CD1c-positive myeloid dendritic cell (primary cell): Measurements from ENCODE around the gene ONECUT2.
"Not testable (repeated sequence)": the region's sequence is repeated elsewhere in the genome, so short reads cannot be mapped to it uniquely, and the experiment has no call there.

Experiments
- DNase-seq: peaks from one replicate; pipeline ENCODE4 v3.0.0-alpha.2; 2016; ENCODE audit errors: extremely low spot score

Gene ONECUT2

DNA sequence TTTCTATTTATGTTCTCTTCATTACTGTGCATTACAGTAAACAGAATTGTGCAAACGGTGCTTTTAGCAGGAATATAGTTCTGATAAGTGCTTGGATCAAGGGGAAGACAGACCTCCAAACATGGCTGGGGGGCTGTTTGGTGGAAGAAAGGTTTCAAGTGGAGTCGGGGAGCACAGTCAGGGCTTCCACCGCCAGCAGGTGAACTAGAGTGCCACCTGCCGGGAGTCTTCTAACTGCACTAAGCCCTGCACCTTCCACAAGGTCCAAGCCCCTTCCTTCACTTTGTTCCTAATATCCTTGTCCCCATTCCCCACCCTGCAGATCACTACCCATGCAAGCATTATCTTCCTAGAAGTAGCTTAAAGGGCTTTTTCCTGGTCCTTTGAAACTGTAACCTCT, 11.1 kb downstream of the ONECUT2 start:
- peak; percentile 9 for DNase-seq

- peak; percentile 5 for DNase-seq
Measured at GRCh38 chr18:57447154-57447621, 12.0 kb downstream of the ONECUT2 start.

DNA sequence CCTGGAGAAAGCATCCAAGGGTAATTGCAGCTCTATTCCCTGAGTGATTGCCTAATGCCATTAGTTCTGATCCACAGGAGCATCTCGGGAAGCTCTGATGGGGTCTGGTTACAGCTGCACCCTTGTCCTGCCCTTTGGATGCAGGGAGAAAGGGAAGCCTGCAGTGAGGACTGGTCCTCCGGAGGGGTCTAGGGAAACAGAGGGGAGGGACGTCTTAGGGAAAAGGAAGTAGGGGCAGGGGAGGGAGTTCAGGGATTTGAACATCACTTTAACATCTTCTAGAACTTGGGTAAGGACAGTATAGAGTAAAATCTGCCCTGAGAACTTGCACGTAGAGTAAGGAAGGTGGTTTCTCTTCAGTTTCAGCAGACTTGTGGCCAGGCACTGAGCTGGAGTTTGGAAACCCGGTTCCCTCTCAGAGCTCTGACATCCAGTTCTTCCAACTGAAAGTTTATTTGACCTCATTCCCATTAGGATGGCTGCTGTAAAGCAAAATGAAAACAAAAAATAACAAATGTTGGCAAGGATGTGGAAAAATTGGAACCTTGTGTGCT, 20.5 kb downstream of the ONECUT2 start:
- no peak for DNase-seq

- DNase-seq, result no peak
Measured at GRCh38 chr18:57461652-57462269, 26.6 kb downstream of the ONECUT2 start.

DNA sequence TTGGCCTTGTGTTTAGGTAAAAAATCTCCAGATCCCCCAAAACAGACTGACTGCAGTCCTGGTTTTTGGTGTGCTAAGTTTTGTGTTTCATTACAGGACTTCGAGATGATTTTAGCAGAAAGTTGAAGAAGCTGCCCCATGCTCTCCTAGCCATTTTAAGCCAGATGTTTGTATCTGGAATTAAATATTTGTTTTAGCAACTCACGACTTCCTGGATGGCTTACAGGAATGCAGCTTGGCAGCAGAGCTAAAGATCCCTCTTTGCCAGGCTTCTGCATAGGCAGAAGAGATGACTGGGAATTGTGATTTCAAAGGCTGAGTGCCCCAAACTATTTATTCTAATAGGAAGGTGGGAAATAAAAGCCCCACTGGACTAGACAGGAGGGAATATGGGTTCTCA, 31.1 kb downstream of the ONECUT2 start:
- no peak for DNase-seq

DNA sequence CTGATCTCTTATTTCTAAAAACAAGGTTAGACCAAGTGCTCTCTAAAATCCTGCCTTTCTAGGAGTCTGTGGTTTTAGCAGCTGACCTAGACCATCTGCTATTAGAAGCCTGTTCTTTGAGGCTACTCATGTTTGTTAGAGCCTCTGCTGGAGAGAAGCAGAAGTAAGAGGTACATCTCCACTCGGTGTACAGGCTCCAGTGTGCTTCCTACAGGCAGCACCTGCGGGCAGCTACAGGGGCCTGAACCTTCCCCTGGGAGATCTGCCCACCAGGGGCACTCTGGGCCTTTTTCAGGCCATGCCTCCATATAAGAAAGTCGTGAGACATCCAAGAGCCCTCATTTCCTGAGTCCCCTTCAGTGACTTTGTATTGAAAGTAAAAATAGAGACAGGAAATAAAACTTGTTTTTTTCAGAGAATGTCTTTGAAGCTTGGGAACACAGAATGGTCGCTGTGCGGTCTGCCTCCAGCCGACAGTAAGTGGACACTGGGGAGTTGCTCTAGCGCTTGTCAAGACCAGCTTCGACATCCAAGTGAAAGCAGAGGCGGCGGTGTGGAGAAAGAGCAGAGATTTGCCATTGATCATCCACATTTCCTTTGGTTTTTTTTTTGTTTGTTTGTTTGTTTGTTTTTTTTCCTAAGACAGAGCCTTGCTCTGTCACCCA, 31.7 kb downstream of the ONECUT2 start:
- no peak for DNase-seq

DNA sequence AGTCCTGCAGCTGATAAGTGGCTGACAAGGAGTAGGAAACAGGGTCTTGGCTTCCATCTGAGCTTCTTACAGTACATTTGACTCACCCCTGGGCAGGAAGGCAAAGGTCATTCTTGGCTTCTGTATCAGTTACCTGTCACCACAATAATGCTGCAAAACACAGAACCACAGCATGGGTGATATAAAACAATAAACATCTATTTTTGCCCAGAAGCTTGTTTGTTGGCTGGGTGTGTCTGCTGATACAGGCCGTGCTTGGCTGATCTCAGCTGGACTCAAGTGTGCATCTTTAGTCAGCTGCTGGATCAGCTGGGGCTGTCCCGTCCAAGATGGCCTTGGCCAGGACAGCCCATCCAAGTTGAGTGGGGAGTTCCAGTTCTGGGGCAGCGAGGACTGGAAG, 34.7 kb downstream of the ONECUT2 start:
- no peak for DNase-seq

DNA sequence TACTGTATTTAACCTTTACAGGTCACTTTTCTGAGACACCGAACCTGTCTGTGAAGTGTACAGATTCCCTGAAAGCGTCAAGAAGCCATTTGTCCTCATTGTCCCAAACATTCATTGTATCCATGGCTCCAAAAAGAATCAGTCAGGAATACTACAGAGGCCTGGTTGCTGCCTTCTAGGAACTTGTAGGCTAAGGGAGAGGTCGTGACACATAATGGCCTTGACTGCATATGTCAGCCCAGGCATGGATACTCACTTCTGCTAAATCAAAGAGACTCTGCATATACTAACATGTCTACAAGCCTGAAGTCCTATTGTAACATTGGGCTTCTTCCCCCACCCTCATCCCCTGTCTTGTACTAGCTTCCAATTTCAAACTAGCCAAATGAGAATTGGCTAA, 40.2 kb downstream of the ONECUT2 start:
- no peak for DNase-seq

GRCh38 chr18:57475903-57476302, 40.7 kb downstream of the ONECUT2 start:
- DNase-seq, result no peak

DNA sequence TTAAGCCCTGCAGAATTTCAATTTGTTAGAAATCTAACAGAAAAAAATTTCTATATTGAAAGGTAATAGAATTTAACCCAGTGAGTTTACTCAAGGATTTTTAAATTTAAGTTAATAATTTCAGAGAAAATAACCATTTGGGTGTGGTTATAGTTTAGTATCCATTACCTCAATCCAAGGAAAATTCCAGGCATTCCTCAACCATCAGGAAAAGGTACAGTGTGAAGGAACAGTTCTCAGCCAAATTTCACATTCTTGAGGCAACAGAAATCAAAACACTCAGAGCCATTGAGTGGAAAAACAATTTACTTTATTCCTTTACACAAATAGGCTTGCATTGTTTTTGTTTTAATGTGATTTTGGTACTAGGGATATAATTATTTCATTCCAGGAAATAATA, 45.6 kb downstream of the ONECUT2 start:
- no peak for DNase-seq

GRCh38 chr18:57497372-57498294, 62.5 kb downstream of the ONECUT2 start:
- no peak for DNase-seq

DNA sequence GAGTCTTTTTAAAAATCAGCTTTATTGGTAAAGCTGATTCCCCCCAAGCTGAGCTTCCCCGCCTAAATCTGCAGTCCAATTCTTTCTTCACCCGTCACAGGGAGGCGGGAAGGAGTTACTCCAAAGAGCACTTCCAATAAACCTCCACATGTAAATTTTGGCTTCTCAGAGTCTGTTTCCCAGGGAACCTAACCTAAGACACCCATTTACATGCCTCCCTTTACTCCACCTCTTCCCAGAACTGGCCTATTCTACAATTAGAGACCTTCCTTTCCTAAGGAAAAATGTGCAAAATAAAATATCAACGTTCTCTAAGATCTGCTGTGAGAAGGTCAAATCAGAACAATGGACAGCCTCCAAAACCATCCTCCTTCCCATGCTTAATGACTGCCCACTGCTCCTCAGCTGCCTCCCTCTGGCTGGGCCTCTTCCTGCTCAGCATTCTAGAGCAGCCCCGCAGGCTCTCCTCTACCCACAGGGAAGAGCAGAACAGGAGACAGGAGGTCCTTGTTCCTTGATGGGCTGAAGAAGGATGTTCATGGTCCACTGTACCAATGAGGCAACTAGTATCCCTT, 63.6 kb downstream of the ONECUT2 start:
- DNase-seq, result no peak

GRCh38 chr18:57502624-57503023, 67.5 kb downstream of the ONECUT2 start:
- DNase-seq, result no peak

- no peak for DNase-seq
Measured at GRCh38 chr18:57505231-57505630, 70.1 kb downstream of the ONECUT2 start.

DNA sequence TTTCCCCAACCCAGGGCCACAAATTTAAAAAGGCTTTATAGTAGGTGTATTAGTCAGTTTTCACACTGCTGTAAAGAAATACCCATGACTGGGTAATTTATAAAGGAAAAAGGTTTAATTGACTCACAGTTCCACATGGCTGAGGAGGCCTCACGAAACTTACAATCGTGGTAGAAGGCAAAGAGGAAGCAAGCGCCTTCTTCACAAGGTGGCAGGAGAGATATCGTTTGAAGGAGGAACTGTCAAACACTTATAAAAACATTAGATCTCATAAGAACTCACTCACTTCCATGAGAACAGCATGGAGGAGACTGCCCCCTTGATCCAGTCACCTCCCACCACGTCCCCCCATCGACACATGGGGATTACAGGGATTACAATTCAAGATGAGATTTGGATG, 80.9 kb downstream of the ONECUT2 start:
- no peak for DNase-seq

GRCh38 chr18:57518533-57518932, 83.4 kb downstream of the ONECUT2 start:
- DNase-seq, result no peak

DNA sequence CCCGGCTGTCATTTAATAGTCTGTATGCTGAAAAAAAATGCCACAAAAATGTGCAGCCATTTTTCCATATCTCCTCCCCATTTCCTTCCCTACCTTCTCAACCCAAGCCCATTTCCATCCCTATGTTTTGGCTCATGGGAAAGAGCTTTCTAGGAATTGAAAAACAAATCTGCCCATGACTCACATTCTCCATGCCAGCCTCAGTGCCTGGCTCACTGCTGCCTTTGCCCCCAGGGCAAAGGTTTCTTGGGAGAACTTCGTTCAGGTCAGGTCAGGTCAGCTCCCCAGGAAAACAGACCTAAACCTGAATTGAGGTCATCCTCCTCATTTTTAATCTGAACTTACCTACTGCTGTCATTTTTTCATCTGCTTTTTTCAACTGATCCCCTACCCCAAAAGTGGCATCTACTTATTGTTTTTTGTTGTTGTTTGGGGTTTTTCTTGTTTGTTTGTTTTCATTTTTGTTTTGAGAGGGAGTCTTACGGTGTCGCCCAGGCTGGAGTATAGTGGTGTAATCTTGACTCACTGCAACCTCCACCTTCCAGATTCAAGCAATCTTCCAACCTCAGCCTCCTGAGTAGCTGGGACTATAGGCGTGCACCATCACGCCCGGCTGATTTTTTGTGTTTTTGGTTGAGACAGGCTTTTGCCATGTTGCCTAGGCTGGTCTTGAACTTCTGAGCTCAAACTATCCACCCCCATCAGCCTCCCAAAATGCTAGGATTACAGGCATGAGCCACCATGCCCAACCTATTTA, 84.7 kb downstream of the ONECUT2 start:
- no peak for DNase-seq

DNA sequence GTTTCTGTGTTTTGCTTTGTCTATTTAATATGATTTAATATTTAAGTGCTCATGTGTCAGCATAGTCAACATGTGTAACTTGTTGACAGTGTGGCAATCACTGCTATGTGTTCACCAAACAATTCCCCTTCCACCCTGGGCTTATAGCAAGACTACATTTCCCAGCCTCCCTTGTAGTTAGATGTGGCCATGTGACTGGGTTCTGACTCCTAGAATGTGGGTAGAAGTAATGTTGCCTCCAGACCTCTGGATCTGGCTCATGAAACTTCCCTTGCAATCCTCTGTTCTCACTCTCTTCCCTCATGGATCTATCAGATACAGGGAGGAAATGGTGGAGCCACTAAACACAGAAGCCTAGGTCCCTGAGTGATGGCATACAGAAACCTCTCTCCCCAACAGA, 87.2 kb downstream of the ONECUT2 start:
- not testable (repeated sequence) for DNase-seq

DNA sequence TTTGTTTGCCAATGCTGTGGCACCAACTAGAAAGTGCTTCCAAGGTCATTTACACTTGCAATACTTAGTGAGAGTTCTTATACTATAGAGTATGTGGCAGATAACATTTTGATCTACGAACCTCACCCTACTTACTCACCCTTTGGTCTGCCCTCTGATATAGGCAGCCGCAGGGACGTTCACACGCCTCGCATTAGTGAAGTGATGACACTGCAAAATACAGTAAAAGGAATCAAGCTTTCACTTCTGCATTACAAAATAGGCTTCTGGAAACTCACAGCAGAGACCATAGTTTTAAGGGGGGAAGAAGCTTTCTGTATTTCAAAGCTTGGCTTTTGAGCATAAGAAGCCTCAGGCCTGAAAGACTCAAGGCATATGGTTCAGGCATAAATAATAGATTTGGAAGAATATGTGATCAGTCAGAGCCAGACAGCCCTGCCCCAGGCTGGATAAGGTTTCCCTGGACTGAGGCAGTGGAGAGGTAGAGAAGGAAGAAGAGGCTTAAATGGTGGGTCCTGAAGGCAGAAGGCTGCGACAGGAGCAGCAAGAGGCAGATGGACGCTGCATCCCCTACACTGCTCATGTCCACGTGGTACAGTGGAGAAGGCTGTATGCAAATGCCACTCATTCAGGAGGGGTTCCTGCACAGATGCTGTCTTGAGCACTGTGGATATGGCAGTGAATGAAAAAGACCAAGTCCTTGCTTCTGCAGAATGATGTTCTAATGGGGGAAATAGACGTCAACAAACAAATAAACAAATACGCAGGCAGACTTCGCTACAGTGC, 88.2 kb downstream of the ONECUT2 start:
- peak; percentile 78 for DNase-seq

DNA sequence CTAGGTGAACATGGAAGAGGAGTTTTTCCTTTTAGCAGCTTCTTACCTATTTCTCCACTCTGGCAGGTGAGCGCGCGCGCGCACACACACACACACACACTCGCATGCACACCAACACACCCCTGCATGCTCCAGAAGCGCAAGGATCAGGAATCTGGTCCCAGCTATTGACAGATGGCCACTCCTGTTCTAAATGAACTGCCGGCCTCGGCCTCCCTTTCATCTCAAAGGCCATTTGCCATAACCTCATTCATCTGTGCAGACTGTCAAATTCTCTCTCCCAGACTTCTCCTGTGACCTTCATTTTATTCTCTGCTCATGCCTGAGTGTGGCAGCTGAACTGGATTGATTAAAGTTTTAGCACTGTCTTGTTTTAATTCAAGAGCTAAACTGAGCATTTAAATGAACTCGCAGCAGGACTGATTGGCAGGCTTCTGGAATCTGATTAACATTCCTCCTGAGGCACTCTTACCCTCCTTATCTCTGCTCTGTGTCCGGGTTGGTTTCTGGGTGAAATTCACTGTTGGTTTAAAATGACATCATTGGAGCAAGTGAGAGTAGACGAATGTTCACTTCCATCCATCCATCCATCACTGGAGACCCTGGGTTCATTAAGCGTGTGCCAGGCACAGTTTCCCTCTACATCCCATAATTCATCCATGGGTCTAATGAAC, 92.5 kb downstream of the ONECUT2 start:
- DNase-seq, result no peak
